ENCODE measurements around the gene MLIP.

MLIP gene

GRCh38 chr6:54284161-54284860 lies 173.1 kb downstream of the MLIP start:
- no peak for DNase-seq (ENCODE audit: low read depth)

- no peak for DNase-seq (ENCODE audit: low read depth)
These were observed 174.4 kb downstream of the MLIP start for GRCh38 chr6:54285595-54285994.

GRCh38 chr6:54286141-54286540 lies 174.9 kb downstream of the MLIP start:
- no peak for DNase-seq (ENCODE audit: low read depth)

- no peak for DNase-seq (ENCODE audit: low read depth)
These were observed 177.2 kb downstream of the MLIP start for GRCh38 chr6:54288474-54288873.

GRCh38 chr6:54289426-54289825 lies 178.2 kb downstream of the MLIP start:
- DNase-seq (ENCODE audit: low read depth) = no peak

- no peak for DNase-seq (ENCODE audit: low read depth)
These were observed 179.9 kb downstream of the MLIP start for GRCh38 chr6:54291146-54291545.

- DNase-seq (ENCODE audit: low read depth) = no peak
These were observed 180.5 kb downstream of the MLIP start for GRCh38 chr6:54291738-54292137.

- no peak for DNase-seq (ENCODE audit: low read depth)
These were observed 183.8 kb downstream of the MLIP start for GRCh38 chr6:54294965-54295532.

GRCh38 chr6:54299542-54300269 lies 188.5 kb downstream of the MLIP start:
- DNase-seq (ENCODE audit: low read depth) = no peak

- DNase-seq (ENCODE audit: low read depth) = no peak
These were observed 190.5 kb downstream of the MLIP start for GRCh38 chr6:54301770-54302169.

GRCh38 chr6:54307439-54307910 lies 196.2 kb downstream of the MLIP start:
- DNase-seq (ENCODE audit: low read depth) = no peak

GRCh38 chr6:54308289-54308985 lies 197.2 kb downstream of the MLIP start, which contains the start of gene TINAG:
TSS of gene TINAG (plus strand) at chr6:54308441. CDS start at chr6:54308551, 110 bp downstream.
- no peak for DNase-seq (ENCODE audit: low read depth)

GRCh38 chr6:54308986-54309315 lies 197.7 kb downstream of the MLIP start:
- DNase-seq (ENCODE audit: low read depth) = no peak

- DNase-seq (ENCODE audit: low read depth) = no peak
These were observed 199.3 kb downstream of the MLIP start for GRCh38 chr6:54310377-54311152.

- DNase-seq (ENCODE audit: low read depth) = no peak
These were observed 204.4 kb downstream of the MLIP start for GRCh38 chr6:54315656-54316055.

All from activated T-cell treated with anti-CD3 and anti-CD28 coated beads for 24 hours (primary cell).